Measurements from ENCODE around the gene SPINK8.
A peak's percentile ranks its signal among the peaks of the same experiment; 100 is the strongest.
"Not testable (repeated sequence)": the region's sequence is repeated elsewhere in the genome, so short reads cannot be mapped to it uniquely, and the experiment has no call there.

Gene SPINK8

DNA sequence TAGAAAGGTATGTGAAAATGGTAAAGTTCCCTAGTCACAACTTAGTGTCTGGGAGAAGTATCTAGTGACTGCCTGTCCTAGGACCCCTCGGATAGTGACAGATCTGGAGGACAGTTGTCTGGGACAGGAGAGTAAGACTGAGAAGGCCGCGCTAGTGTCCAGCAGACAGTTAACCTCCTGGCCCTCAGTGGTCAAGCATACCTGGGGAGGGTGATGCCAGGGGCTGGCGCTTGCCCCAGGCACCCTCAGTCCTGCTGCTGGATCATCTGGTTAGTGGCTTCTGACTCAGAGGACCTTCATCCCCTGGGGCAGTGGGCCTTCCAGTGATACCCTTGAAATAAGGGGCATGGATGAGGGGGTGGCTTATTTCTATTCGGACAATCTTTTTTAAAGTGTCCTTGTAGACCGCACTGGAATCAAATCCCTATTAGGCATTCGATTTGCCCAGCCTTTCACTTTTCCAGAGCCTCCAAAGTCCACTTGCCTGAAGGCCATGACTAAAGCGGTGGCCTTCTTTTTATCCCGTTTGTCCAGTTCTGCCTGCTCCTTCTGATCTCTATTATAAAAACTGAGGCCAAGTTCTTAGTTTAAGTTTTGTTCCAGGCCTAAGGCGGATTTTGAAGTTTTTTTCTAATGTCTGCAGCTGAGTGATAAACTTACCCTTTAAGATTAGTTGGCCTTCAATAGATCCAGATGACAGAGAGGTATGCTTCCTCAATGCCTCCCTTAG is 1.6 kb downstream of the SPINK8 start:
- DNase-seq (ENCODE audit: extremely low read depth in 1 of 2, low read depth in 1 of 2) = not testable (repeated sequence)

DNA sequence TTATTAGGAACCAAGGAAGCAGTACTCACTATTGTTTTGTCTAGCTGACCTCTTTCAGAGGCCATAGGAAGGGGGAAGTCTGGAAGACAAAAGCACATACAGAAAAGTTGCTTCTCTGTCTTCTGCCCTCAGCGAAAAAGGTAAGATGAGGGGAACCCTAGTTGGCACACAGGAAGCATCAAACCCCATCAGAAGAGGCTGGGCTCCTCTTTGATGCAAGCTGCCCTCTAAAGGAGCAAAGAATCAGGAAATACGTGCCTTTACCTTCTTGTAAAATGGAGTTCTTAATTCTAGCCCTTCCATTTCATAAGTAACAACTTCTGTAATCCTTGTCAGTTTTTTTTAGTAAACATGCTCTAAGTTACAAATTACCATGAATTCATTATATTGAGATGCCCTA is 12.5 kb downstream of the SPINK8 start:
- no peak for DNase-seq (ENCODE audit: extremely low read depth in 1 of 2, low read depth in 1 of 2)

DNA sequence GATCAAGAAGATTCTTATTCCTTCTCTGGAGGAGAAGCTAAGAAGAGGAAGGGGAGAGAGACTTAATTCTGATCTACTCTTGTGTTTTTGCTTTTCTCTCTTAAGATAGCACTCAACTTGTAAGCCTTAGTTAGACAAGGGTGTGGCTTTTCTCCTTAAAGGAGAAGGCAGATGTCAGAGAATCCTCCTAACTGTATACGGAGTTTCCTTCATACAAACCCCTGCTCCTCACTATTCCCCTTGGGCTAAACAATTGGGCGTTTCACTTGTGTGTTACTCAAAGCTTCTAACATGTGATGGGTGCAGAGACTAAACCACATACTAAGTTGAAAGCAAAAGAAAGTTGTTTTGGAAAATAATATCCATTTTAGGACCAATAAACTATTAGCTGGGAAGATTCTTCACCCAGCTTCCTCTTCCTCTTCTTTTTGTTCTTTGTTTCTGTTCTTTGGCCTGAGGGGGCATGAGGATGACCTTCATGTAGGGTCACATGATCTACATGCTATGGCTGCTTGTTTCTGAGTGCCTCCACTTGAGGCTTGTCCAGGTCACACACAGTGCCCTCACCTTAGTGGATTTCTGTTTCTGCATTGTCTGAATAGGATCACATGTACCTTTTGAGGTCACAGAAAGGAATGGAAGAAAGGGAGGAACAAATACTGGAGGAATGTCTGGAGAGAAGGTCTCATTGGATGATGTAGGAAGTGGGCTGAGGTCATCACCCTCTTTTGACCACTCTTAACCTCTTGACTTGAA is 14.6 kb downstream of the SPINK8 start:
- no peak for DNase-seq (ENCODE audit: extremely low read depth in 1 of 2, low read depth in 1 of 2)

DNA sequence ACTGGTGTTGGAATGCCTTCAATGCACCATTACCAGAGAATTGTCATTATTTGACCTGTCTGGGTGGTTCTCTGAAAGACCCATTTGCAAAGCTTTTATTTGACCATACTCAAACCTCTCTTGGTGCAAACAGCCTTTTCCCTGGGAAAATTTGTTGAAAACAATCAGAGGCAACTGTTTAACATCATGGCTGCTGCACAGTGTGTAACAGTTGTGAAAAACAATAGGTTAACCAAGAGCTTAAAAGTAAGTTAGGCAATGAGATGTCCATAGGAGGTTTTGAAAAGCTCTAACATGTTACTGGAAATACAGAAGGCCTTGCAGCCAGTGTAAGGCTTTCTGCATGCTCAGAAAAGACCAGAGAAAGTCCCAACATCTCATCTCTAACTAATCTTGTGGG is 18.9 kb downstream of the SPINK8 start:
- no peak for DNase-seq (ENCODE audit: extremely low read depth in 1 of 2, low read depth in 1 of 2)

DNA sequence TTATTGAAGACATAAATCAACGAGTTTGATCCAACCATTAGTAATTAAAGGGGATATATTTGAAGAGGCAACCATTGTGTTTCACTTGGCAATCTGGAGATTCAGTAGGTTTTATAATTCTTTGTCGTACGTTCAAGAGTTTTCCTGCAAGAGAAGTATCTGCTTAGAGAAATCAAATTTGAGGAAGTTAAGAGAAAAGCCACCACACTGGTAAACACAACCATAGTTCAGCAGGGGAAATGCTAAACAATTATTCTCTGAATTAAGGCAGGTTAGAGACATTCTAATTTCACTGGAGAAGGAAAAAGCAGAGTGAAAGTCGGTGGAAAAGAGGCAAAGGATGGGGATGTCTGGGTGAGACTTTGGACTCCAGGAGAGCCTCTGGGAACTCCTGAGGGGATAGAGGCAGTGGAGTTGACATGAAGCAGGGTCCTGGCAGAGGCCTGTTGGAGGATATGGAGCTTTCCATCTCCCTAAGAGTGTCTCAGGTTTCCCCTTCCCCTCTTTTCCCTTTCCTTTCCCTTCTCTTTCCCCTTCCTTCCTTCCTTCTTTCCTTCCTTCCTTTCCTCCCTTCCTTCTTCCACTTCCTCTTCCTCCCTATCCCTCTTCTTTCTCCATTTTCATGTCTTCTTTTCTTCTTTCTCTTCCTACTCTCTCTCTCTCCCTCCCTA is 26.5 kb downstream of the SPINK8 start:
- no peak for DNase-seq (ENCODE audit: extremely low read depth in 1 of 2, low read depth in 1 of 2)

DNA sequence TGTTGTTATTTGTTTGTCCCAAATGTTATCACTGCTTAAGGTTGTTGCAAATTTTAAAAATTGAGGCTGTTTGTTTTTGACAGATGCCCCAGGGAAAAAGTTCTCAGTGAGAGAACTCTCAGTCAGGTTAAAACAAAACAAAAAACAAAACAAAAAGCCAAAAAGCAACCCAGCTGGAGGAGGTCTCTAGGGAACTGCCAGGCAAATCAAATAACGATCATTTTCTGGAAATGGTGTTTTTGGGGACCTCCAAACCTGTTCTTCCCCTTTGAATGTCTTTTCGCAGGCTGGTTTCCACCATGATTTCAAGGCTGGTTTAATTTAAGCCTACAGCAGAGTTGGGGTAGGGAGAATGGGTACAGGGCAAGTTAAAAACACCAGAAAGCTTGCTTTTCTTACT is 27.2 kb downstream of the SPINK8 start:
- no peak for DNase-seq (ENCODE audit: extremely low read depth in 1 of 2, low read depth in 1 of 2)

DNA sequence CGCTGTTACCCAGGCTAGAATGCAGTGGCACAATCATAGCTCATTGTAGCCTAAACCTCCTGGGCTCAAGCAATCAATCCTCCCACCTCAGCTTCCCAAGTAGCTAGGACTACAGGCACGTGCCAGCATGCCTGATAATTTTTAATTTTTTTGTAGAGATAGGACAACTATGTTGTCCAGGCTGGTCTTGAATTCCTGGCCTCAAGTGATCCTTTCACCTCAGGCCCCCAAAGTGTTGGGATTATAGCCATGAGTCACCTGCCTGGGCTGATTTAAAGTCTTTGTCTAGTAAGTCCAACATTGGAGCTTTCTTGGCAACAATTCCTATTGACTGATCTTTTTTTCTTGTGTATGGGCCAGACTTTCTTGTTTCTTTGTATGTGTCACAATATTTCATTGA is 28.1 kb downstream of the SPINK8 start:
- no peak for DNase-seq (ENCODE audit: extremely low read depth in 1 of 2, low read depth in 1 of 2)

DNA sequence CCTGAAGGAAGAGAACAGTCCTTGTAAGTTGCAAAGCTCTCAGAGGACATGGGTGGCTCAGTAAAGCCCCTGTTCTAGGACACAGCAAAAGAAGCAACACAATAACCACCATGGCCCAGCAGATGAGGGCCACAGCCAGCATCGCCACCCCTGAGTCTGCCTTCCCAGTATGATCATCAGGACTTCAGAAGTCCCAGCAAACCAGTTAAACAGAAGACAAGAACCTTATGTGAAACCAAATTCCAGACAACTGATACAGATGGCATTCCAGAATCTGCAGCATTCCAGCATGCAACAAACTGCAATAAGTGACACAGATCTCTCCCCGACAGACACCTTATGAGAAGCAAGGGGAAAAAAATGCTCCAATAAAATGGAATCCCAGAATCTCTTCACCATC is 30.4 kb downstream of the SPINK8 start:
- DNase-seq (ENCODE audit: extremely low read depth in 1 of 2, low read depth in 1 of 2) = no peak

DNA sequence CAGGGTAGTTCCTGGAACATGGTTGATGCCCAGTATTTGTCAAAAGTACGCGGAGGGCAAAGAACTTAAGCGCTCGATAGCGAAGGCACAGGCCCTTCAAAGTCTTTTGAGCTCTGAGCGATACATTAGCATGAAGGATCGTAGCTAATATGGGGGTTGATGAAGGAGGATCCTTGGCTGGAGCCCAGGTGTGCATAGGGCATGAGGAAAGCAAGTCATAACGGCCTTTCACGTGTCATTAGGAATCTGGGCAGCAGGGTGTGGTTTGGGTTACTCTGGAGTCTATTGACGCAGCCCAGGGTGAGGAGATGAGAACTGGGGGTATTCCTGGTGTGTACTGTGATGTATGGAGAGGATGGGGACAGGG is 31.7 kb downstream of the SPINK8 start:
- DNase-seq (ENCODE audit: extremely low read depth in 1 of 2, low read depth in 1 of 2) = peak in 1 of 2 donors; percentile 5

DNA sequence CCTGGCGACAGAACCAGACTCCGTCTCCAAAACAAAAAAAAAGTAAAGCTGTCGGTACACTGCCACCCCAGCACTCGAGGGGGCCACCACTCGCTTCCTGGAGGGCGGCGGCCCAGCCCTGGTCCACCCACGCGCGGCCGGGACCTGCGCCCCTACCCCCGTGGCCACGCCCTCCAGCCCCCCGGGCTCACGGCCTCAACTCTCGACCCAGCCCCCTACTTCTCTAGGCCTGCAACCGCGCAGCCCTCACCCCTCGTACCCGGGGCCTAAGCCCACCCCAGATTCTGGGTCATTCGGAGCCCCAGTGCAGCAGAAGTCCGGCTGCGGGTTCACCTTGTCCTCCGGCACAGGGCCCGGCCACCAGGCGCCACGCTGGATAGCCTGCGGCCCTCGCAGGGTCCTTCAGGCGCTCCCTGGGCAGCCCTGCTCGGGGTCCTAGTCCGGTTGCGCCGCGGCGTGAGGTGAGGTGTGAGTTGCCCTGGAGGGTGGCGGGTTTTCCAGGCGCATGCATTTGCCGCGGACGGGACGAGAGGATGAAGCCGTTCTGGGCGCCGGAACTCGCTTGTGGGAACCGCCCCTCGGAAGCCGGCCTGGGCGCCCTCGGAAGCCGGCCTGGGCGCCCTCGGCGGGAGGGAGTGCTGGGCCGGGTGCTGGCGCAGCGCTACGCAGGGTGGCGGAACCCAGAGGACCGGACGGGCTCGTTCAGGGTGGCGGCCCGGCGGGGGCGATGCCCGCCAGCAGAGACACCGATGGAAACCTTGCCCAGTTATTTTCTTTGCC is 32.3 kb downstream of the SPINK8 start, which contains the start of gene NME6:
Gene NME6 (minus strand): TSS at position 348 of the 780 bp plus-strand sequence.
- DNase-seq (ENCODE audit: extremely low read depth in 1 of 2, low read depth in 1 of 2) = peak; percentile 83 to 86

DNA sequence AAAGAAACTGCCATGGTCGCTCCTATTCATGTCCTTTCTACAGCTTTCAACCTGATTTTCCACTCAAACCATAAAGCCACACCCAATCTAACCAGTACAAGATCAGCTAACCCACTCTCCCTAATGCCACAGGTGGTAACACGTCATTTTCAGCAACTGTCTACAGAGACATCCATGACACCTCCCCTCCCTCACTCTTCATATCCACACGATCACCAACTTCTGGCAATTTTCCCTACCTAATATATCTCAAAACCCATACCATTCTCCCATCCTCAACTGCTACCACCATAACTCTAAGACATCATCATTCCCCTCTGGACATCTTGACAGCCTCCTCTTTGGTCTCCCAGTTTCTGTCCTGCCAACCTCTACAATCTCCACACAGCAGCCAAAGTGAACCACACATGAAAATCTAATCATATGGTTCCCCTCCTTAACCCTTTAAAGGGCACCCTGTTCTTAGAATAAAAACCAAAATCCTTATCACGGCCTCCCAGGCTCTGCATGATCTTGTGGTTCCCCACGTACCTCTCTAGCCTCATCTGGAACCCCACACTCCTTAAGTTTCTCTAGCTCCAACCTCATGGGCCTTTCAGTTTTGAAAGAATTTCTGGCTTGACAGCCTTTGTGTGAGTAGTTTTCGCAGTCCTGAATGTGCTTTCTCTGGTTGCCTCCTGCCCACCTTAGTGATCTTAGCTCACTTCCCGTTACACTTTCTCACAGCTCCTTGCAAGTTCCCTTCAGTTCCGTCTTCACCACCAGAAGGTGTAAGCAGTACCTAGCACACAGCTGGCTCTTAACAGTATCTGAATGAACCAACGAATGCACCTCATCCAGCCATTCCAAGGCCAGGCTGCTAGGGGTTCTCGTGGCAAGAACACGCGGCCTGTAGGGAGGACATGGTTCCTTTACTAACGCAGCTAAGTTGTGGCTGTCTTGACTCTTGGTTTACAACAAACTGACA is 33.4 kb downstream of the SPINK8 start:
- peak in 1 of 2 donors; percentile 3 for DNase-seq (ENCODE audit: extremely low read depth in 1 of 2, low read depth in 1 of 2)

DNA sequence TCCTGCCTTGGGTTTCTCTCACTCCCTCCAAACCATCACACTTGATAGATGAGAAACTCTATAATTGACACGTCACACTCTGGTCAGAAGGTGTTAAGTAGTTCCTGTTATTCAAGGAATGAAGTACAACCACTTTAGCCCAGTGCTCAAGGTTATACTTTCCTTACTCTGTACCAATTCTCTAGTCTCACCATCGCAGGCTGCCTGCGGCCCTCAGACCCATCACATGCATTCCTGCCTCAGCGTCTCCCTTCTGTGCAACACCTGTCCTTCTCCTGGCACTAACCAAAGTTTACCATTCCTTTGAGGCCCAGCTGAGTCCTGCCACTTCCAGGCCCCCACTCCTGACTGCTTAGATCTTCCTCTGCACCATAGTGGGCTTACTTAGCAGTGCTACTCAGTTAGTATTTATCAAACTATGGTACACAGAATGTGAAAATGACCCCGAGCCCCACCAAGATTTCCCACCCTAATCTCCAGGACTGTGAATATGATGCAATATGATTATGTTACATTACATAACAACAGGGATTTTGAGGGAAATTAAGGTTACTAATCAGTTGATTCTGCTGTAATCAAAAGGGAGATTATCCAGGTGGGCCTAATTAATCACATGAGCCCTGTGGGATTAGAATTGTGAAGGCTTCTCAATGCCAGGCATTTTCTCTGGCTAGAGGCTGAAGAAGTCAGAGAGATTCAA is 36.2 kb downstream of the SPINK8 start:
- no peak for DNase-seq (ENCODE audit: extremely low read depth in 1 of 2, low read depth in 1 of 2)

DNA sequence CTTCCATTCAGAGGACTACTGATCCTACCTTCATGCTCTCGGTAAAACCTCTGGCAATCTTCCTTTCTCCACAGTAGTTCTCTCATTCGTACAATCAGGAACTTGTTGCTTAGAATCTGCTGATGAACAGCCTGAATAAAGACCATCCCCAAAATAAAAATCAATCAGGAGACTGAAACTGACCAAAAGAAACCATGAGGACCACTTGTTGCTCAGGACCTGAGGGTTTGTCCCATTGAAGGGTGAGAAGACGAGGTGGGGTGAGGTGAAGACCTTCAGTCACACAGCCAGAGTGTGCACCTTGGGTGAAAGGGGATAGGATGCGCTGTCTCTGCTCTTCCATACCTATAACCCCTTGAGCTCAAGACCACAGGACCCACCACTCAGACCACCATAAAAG is 36.8 kb downstream of the SPINK8 start:
- no peak for DNase-seq (ENCODE audit: extremely low read depth in 1 of 2, low read depth in 1 of 2)

DNA sequence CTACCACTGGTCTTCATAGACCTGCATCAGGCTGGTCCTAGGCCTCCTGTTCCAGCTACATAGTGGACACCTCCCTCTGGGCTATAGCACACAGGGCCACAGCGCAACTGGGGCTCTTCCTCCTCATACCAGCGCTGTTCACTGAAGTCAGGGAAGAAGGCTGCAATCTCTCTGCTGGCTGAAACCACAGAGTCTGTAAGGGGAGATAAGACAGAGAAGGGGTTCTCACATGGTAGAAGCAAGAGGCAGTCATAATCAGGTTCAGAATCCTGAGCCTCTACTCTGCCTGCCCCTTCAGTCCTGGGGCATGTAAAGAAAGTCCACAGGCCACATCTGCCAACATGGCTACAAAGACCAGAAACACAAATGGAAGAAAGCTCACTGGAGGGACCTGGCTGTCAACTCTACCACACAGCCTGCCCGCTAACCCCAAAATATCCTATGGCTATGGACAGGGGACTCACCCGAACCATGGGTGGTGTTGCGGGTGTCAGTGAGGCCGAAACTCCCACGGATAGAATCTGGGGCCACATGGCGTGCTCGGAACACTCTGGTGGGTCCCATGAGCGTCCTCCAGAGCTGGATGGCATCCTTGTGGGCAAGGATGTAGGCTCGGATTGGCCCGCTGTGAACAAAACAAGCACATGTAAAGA is 38.7 kb downstream of the SPINK8 start:
- DNase-seq (ENCODE audit: extremely low read depth in 1 of 2, low read depth in 1 of 2) = no peak

DNA sequence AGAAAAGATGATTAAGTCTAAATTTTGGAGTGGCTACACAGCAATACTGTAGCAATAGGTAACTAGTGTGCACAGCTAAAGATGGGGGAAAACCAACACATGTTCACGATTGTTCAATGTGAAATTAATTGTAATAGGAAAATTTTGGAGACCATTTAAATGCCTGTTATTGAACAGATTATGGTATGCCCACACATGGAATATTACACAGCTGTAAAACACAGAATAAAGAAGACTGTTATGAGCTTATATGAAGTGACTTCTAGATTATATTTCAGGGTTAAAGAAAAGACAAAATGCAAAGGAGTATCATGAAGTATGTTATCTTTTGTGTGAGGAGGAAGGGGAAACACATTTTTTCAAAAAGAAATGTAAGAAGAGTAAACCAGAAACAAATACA is 43.8 kb downstream of the SPINK8 start:
- DNase-seq (ENCODE audit: extremely low read depth in 1 of 2, low read depth in 1 of 2) = no peak

DNA sequence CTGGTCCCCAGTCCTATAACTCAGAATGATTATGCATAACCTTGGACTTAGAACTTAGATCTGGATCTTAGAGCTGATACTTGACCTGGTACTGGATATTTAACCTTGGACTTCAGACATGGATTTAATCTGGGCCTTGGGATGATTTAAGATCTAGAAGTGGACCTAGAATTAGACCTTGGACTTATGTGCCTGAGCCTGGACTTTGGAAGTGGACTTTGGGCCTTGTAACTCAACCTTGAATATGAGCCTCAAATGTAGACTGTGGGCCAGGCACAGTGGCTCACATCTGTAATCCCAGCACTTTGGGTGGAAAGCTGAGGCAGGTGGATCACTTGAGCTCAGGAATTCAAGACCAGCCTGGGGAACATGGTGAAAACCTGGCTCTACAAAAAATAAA is 46.4 kb downstream of the SPINK8 start:
- DNase-seq (ENCODE audit: extremely low read depth in 1 of 2, low read depth in 1 of 2) = no peak

DNA sequence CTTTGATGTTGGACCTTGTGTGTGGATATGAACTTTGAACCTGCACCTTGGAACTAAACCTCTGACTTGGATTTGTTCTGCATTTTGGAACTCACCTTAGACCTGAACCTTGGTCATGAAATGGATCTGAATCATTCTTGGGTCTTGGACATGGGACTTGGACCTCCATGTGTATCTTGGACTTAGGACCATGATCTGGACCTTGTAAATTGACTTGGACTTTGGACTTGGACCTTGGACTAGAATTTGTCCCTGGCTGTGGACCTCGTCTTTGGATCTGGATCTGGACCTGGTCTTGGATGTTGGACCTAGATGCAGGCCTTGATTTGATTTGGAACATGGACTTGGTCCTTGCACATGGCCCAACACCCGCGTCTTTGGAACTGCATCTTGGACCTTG is 47.2 kb downstream of the SPINK8 start:
- DNase-seq (ENCODE audit: extremely low read depth in 1 of 2, low read depth in 1 of 2) = no peak

DNA sequence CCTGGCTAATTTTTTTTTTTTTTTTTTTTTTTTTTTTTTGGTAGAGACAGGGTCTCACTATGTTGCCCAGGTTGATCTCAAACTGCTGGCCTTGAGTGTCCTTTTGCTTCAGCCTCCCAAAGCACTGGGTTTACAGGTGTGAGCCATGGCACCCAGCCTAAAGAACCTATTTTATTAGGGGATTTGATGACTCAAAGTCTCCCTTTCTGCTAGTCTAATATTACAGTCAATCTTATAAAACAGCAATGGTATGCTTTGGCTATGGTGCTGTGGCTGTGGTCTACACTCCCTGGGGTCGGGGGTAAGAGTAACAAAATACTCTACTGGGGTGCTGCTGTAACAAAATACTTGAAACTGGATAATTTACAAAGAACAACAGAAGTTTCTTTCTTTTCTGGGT is 47.8 kb downstream of the SPINK8 start:
- no peak for DNase-seq (ENCODE audit: extremely low read depth in 1 of 2, low read depth in 1 of 2)

DNA sequence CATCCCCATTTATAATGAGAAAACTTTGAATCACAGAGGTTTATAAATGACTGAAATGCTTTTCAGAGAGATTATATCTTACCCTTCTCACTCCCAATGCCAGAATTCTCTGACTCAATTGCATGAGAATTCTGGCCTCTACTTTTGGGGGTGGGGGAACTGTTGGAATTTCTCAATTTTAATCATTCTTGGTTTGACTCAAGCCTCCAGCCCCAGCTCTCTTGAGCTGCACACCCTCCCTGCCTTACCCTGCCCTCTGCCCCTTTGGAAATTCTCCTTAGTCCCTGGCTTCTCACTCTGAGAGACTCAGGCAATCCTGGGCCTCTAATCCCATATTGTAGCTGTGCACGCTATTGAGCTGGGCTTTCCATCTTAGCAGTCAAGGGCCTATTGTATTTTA is 48.3 kb downstream of the SPINK8 start:
- DNase-seq (ENCODE audit: extremely low read depth in 1 of 2, low read depth in 1 of 2) = no peak
